Measurements from ENCODE around the gene KRTAP13-2. TPM values are rescaled to one million over a fixed set of nuclear protein-coding genes. Genes with fewer than 3 reads are reported as not detected.

Gene KRTAP13-2
- total and polyA plus RNA-seq, 2 of the 4 experiments (the other 2 are of a cell fraction), result not detected

DNA sequence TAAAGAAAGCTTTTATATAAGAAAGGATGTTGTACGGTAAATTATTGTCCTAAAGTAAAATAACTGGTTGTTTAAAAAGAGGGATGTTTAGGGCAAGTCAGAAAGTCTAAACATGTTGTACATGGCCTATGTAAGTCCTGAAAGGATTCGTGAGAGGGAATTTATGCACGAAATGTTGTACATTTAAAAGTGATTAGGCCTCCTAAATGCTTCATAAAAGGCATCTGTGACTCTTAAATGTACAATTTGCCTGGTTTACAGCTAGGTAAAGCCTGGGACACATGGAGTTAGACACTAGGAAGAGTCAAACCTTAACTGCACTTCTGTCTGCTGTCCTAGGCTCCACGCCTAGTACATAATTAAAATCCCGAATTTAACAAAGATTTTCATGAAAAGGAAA is 43.9 kb upstream of the KRTAP13-2 start:
- Histone ChIP-seq H4K5ac (ENCODE audit: low read depth, low read length) (no peak overlapping the region), H3K27me3 (ENCODE audit: control insufficient read depth, insufficient read depth, low read length) (no peaks in the 10 kb centered on the region), H3K27ac (ENCODE audit: insufficient read depth, low read length) (no peak overlapping the region), H3K23ac (ENCODE audit: low read depth, low read length) (no peak overlapping the region), H2AK9ac (replicated peaks; ENCODE audit: low read depth, low read length, poor library complexity) (no peak overlapping the region), H3K18ac (ENCODE audit: low read depth, low read length) (no peak overlapping the region), H3K9ac (ENCODE audit: low read depth, low read length) (no peak overlapping the region), H3K9me1 (ENCODE audit: insufficient read depth, low read length) (no peaks in the 10 kb centered on the region), H3K9me3 (ENCODE audit: control insufficient read depth, insufficient read depth, low read length) (0 out of 2 replicates have a peak, but pooled peaks cover 2% of the 10 kb centered on the region), H3K36me3 (ENCODE audit: control insufficient read depth, insufficient read depth, low read length) (no peaks in the 10 kb centered on the region), H4K20me1 (ENCODE audit: insufficient read depth, low read length) (no peaks in the 10 kb centered on the region), H3K56ac (ENCODE audit: extremely low read depth, insufficient read depth, low read length) (no peak overlapping the region), H4K91ac (ENCODE audit: insufficient read depth, low read depth, low read length) (no peak overlapping the region), H3K4me1 (ENCODE audit: control insufficient read depth, insufficient read depth, low read length) (no peaks in the 10 kb centered on the region), H3K79me1 (ENCODE audit: low read depth in 1 of 2, low read length in 2 of 2) (no peaks in the 10 kb centered on the region), H2AFZ (replicated peaks; ENCODE audit: low read length, poor library complexity) (no peak overlapping the region), H3K4me3 (ENCODE audit: insufficient read depth, low read depth, low read length) (no peak overlapping the region), H3K4ac (ENCODE audit: low read depth, low read length) (no peak overlapping the region), H2BK15ac (ENCODE audit: low read depth, low read length) (no peak overlapping the region), H3K4me2 (ENCODE audit: low read depth, low read length) (no peak overlapping the region), H2BK120ac (ENCODE audit: low read depth, low read length) (no peak overlapping the region), H2BK5ac (ENCODE audit: low read depth, low read length, poor library complexity, severe bottlenecking) (no peak overlapping the region), H2AK5ac (ENCODE audit: low read depth, low read length) (no peak overlapping the region), H3K14ac (replicated peaks; ENCODE audit: low read depth, low read length) (no peak overlapping the region), H4K8ac (ENCODE audit: low read depth in 2 of 2, low read length in 2 of 2) (no peak overlapping the region), H2BK20ac (ENCODE audit: low read depth, low read length) (no peak overlapping the region)
- dilution Hi-C loops (cut with HindIII; ENCODE audit: low sequenced_read_pairs, unreplicated experiment), result no loop called here
- ChIA-PET CTCF (no interaction called here), POLR2A (ENCODE audit: unreplicated experiment) (interaction anchor here (0.5 kb wide), 1 partner anchor 11 kb away, joined by 3 read pairs; no protein-coding TSS in a partner anchor)
- in situ Hi-C loops (cut with MboI; ENCODE audit: low sequenced_read_pairs), result no loop called here
- intact Hi-C loops (cut with micrococcal nuclease), result no loop called here
- DNase-seq, result no peak
- no peak for TF ChIP-seq NFE2L2 (IDR thresholded peaks at IDR 0.05; ENCODE audit: low read depth, low read length)
- no peak for TF ChIP-seq POLR2A (IDR thresholded peaks at IDR 0.05; ENCODE audit: low read depth, low read length)
- no peak for TF ChIP-seq MAZ (IDR thresholded peaks at IDR 0.05; ENCODE audit: borderline replicate concordance, low read depth, low read length)
- no peak for TF ChIP-seq CEBPB (IDR thresholded peaks at IDR 0.05; ENCODE audit: low read depth, low read length)
- no peak for TF ChIP-seq FOS (IDR thresholded peaks at IDR 0.05; ENCODE audit: low read depth, low read length)
- no peak for TF ChIP-seq SMC3 (IDR thresholded peaks at IDR 0.05; ENCODE audit: low read depth, low read length)
- no peak for TF ChIP-seq MXI1 (IDR thresholded peaks at IDR 0.05; ENCODE audit: borderline replicate concordance, low read depth, low read length)
- no peak for TF ChIP-seq MAFK (IDR thresholded peaks at IDR 0.05; ENCODE audit: low read depth, low read length)
- TF ChIP-seq, protein P1, sequence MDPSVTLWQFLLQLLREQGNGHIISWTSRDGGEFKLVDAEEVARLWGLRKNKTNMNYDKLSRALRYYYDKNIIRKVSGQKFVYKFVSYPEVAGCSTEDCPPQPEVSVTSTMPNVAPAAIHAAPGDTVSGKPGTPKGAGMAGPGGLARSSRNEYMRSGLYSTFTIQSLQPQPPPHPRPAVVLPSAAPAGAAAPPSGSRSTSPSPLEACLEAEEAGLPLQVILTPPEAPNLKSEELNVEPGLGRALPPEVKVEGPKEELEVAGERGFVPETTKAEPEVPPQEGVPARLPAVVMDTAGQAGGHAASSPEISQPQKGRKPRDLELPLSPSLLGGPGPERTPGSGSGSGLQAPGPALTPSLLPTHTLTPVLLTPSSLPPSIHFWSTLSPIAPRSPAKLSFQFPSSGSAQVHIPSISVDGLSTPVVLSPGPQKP (IDR thresholded peaks at IDR 0.05; ENCODE audit: borderline replicate concordance, low read depth, low read length), result no peak
- no peak for TF ChIP-seq RFX5 (IDR thresholded peaks at IDR 0.05; ENCODE audit: low read depth, low read length)
- TF ChIP-seq RCOR1 (IDR thresholded peaks at IDR 0.05; ENCODE audit: insufficient replicate concordance, low read length), result no peak
- no peak for TF ChIP-seq CHD1 (IDR thresholded peaks at IDR 0.05; ENCODE audit: low read depth, low read length)
- TF ChIP-seq, protein P2, sequence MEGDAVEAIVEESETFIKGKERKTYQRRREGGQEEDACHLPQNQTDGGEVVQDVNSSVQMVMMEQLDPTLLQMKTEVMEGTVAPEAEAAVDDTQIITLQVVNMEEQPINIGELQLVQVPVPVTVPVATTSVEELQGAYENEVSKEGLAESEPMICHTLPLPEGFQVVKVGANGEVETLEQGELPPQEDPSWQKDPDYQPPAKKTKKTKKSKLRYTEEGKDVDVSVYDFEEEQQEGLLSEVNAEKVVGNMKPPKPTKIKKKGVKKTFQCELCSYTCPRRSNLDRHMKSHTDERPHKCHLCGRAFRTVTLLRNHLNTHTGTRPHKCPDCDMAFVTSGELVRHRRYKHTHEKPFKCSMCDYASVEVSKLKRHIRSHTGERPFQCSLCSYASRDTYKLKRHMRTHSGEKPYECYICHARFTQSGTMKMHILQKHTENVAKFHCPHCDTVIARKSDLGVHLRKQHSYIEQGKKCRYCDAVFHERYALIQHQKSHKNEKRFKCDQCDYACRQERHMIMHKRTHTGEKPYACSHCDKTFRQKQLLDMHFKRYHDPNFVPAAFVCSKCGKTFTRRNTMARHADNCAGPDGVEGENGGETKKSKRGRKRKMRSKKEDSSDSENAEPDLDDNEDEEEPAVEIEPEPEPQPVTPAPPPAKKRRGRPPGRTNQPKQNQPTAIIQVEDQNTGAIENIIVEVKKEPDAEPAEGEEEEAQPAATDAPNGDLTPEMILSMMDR (conservative IDR thresholded peaks at IDR 0.05; ENCODE audit: low read depth, low read length), result no peak
- no peak for TF ChIP-seq BHLHE40 (IDR thresholded peaks at IDR 0.05; ENCODE audit: low read depth, low read length)
- TF ChIP-seq RAD21 (IDR thresholded peaks at IDR 0.05; ENCODE audit: low read length), result no peak
- TF ChIP-seq, protein P3, sequence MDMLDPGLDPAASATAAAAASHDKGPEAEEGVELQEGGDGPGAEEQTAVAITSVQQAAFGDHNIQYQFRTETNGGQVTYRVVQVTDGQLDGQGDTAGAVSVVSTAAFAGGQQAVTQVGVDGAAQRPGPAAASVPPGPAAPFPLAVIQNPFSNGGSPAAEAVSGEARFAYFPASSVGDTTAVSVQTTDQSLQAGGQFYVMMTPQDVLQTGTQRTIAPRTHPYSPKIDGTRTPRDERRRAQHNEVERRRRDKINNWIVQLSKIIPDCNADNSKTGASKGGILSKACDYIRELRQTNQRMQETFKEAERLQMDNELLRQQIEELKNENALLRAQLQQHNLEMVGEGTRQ (IDR thresholded peaks at IDR 0.05; ENCODE audit: low read depth, low read length), result no peak
- WGBS, 2 experiments (ENCODE audit: extremely low coverage in 2 of 2, insufficient read length in 1 of 2), result 67% methylated on average over 1 of the region's 5 CpGs; no CpG with 5 or more reads in 1 of the 2 experiments
- no peak for ATAC-seq (ENCODE audit: low read depth)
- no TSS peak for BruUV-seq (replicated peaks)

Measured in IMR-90 (cell line).